GM06990 (cell line): ENCODE data around the gene KIF21B.

Source experiments
- DNase-seq: peaks from one replicate; pipeline ENCODE4 v3.0.0-alpha.2; 2011; ENCODE audit not compliant: insufficient read length; ENCODE audit errors: extremely low read depth
- H3K27me3 ChIP-seq: replicated peaks from 2 replicates; pipeline ENCODE4 v1.6.0; 2011; ENCODE audit warnings: low read length; ENCODE audit not compliant: control insufficient read depth, insufficient read depth
- H3K36me3 ChIP-seq: 2 replicates; pipeline ENCODE4 v1.5.1; 2011; ENCODE audit warnings: low read length; ENCODE audit not compliant: control insufficient read depth, insufficient read depth
- H3K4me3 ChIP-seq: replicated peaks from 2 replicates; pipeline ENCODE4 v1.5.1; 2011; ENCODE audit warnings: low read depth, mild to moderate bottlenecking, control low read depth, low read length
- CTCF ChIP-seq: IDR thresholded peaks from 2 replicates; pipeline ENCODE4 v1.5.1; 2011; ENCODE audit warnings: low read length, control low read depth, mild to moderate bottlenecking, inconsistent platforms; ENCODE audit not compliant: insufficient read depth, poor library complexity, severe bottlenecking

The KIF21B gene

GRCh38 chr1:200925831-200926230 is 97.7 kb downstream of the KIF21B start:
- no peak for TF ChIP-seq CTCF
- no peak overlapping the region for H3K4me3 ChIP-seq
- no peak for DNase-seq

GRCh38 chr1:200923601-200924000 is 99.9 kb downstream of the KIF21B start:
- Histone ChIP-seq H3K27me3 (no peaks in the 10 kb centered on the region), H3K4me3 (no peak overlapping the region), H3K36me3 (no peaks in the 10 kb centered on the region)
- DNase-seq = no peak
- no peak for TF ChIP-seq CTCF

More at GRCh38 chr1:200925831-200926230, 97.7 kb downstream of the KIF21B start:
- no peaks in the 10 kb centered on the region for H3K27me3 ChIP-seq
- no peaks in the 10 kb centered on the region for H3K36me3 ChIP-seq

- Histone ChIP-seq H3K27me3 (no peaks in the 10 kb centered on the region), H3K4me3 (no peak overlapping the region), H3K36me3 (no peaks in the 10 kb centered on the region)
- DNase-seq = no peak
- no peak for TF ChIP-seq CTCF
These were observed 101.1 kb downstream of the KIF21B start for GRCh38 chr1:200922406-200922805.

- no peak for TF ChIP-seq CTCF
- no peak for DNase-seq
- no peaks in the 10 kb centered on the region for H3K36me3 ChIP-seq
- no peaks in the 10 kb centered on the region for H3K27me3 ChIP-seq
- H3K4me3 ChIP-seq = no peak overlapping the region
These were observed 101.9 kb downstream of the KIF21B start for GRCh38 chr1:200921571-200922110.
